SH-SY5Y (cell line): ENCODE data around the gene ZNF554.

Experiments
- GATA2 ChIP-seq: IDR thresholded peaks from 2 replicates; pipeline ENCODE4 v1.6.1; 2011; ENCODE audit warnings: mild to moderate bottlenecking, low read depth, low read length
- GATA3 ChIP-seq: IDR thresholded peaks from 2 replicates; pipeline ENCODE4 v1.6.1; 2011; ENCODE audit warnings: low read depth, mild to moderate bottlenecking, low read length, moderate library complexity

DNA sequence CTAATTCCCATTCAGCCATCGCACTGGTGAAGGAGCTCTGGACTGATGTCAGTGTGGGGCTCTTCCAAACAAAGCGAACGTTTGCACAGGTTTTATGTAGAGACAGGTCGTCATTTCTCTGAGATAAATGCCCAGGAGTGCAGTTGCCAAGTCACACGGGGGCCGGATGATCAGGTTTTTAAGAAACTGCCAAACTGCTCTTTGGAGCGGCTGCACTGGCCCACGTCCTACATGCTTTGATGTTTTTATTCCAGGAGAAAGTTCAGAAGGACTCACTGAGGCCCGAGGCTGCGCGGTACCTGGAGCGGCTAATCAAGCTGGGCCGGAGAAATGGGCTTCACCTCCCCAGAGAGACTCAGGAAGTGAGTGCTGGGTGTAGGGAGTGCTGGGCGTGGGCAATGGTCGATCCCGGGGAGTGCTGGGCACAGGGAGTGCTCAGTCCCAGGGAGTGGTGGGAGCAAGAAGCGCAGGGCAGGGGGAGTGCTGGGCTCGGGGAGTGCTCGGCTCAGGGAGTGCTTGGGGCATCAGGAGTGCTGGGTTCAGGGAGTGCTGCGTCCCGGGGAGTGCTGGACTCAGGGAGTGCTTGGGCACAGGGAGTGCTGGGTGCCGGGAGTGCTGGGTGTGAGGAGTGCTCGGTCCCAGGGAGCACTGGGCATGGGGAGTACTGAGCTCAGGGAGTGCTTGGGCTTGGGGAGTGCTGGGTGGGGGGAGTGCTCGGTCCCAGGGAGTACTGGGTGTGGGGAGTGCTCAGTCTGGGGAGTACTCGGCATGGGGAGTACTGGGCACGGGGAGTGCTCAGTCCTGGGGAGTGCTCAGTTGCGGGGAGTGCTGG, 23.6 kb upstream of the ZNF554 start:
- TF ChIP-seq GATA2 (no peak), GATA3 (no peak)
